ENCODE data around the gene C2orf74.

GRCh38 chr2:61187085-61187484, 25.1 kb downstream of the C2orf74 start:
- TF ChIP-seq, protein P1, sequence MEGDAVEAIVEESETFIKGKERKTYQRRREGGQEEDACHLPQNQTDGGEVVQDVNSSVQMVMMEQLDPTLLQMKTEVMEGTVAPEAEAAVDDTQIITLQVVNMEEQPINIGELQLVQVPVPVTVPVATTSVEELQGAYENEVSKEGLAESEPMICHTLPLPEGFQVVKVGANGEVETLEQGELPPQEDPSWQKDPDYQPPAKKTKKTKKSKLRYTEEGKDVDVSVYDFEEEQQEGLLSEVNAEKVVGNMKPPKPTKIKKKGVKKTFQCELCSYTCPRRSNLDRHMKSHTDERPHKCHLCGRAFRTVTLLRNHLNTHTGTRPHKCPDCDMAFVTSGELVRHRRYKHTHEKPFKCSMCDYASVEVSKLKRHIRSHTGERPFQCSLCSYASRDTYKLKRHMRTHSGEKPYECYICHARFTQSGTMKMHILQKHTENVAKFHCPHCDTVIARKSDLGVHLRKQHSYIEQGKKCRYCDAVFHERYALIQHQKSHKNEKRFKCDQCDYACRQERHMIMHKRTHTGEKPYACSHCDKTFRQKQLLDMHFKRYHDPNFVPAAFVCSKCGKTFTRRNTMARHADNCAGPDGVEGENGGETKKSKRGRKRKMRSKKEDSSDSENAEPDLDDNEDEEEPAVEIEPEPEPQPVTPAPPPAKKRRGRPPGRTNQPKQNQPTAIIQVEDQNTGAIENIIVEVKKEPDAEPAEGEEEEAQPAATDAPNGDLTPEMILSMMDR (conservative IDR thresholded peaks at IDR 0.05; ENCODE audit: low read length) = no peak
- TF ChIP-seq EZH2phosphoT487 (IDR thresholded peaks at IDR 0.05; ENCODE audit: borderline replicate concordance) = no peak
